ENCODE data around the gene AP2S1. TPM values are rescaled to one million over a fixed set of nuclear protein-coding genes. Genes with fewer than 3 reads are reported as not detected.

AP2S1 gene
- total and polyA plus RNA-seq, 2 of the 4 experiments (the other 2 are of a cell fraction) = 144 to 274 TPM

- Histone ChIP-seq H4K20me1 (ENCODE audit: insufficient read depth, low read length) (peaks cover 33% of the 10 kb centered on the region), H3K79me1 (ENCODE audit: low read depth in 1 of 2, low read length in 2 of 2) (peaks cover 7 to 41% of the 10 kb centered on the region in 2 experiments; a peak in 2 of 4 replicates), H4K5ac (ENCODE audit: low read depth, low read length) (peak overlapping the region; percentile 45), H3K23ac (ENCODE audit: low read depth, low read length) (peak overlapping the region; percentile 84; the same call in 1 of the 2 replicates), H2AFZ (replicated peaks; ENCODE audit: low read length, poor library complexity) (peak overlapping the region; percentile 84), H2BK5ac (ENCODE audit: low read depth, low read length, poor library complexity, severe bottlenecking) (peak overlapping the region; percentile 87), H3K9me3 (ENCODE audit: control insufficient read depth, insufficient read depth, low read length) (no peaks in the 10 kb centered on the region), H3K27ac (ENCODE audit: insufficient read depth, low read length) (peak overlapping the region; percentile 88), H3K56ac (ENCODE audit: extremely low read depth, insufficient read depth, low read length) (peak overlapping the region; percentile 65), H3K9ac (ENCODE audit: low read depth, low read length) (peak overlapping the region; percentile 88), H2BK15ac (ENCODE audit: low read depth, low read length) (peak overlapping the region; percentile 86; the same call in 1 of the 3 replicates), H3K4me3 (ENCODE audit: insufficient read depth, low read depth, low read length) (peak overlapping the region; percentile 76), H3K36me3 (ENCODE audit: control insufficient read depth, insufficient read depth, low read length) (peaks cover 5% of the 10 kb centered on the region), H3K4me1 (ENCODE audit: control insufficient read depth, insufficient read depth, low read length) (no peaks in the 10 kb centered on the region), H3K18ac (ENCODE audit: low read depth, low read length) (peak overlapping the region; percentile 21), H2AK5ac (ENCODE audit: low read depth, low read length) (peak overlapping the region; percentile 53), H4K8ac (ENCODE audit: low read depth in 2 of 2, low read length in 2 of 2) (peak overlapping the region; percentile 32 to 92), H3K4ac (ENCODE audit: low read depth, low read length) (peak overlapping the region; percentile 80), H3K9me1 (ENCODE audit: insufficient read depth, low read length) (no peaks in the 10 kb centered on the region; the same call in 1 of the 2 replicates), H2BK120ac (ENCODE audit: low read depth, low read length) (peak overlapping the region; percentile 65), H3K14ac (replicated peaks; ENCODE audit: low read depth, low read length) (peak overlapping the region; percentile 90), H4K91ac (ENCODE audit: insufficient read depth, low read depth, low read length) (peak overlapping the region; percentile 79), H2AK9ac (replicated peaks; ENCODE audit: low read depth, low read length, poor library complexity) (peak overlapping the region; percentile 96), H3K27me3 (ENCODE audit: control insufficient read depth, insufficient read depth, low read length) (no peaks in the 10 kb centered on the region), H2BK20ac (ENCODE audit: low read depth, low read length) (peak overlapping the region; percentile 3; the same call in 1 of the 2 replicates), H3K4me2 (ENCODE audit: low read depth, low read length) (peak overlapping the region; percentile 92)
- BruUV-seq (replicated peaks) = no TSS peak
- dilution Hi-C loops (cut with HindIII; ENCODE audit: low sequenced_read_pairs, unreplicated experiment) (no loop called here), in situ Hi-C loops (cut with MboI; ENCODE audit: low sequenced_read_pairs) (loop anchor here (5.0 to 10.0 kb wide), 2 partner anchors 65 to 143 kb away; partner anchors contain the start of gene SLC1A5), intact Hi-C loops (cut with micrococcal nuclease) (loop anchor here (1.0 kb wide), 1 partner anchor 142 kb away; no protein-coding TSS in a partner anchor)
- ATAC-seq (ENCODE audit: low read depth) = no peak
- ChIA-PET POLR2A (ENCODE audit: unreplicated experiment) (interaction anchor here (0.9 kb wide), 1 partner anchor 104 kb away, joined by 5 read pairs; no protein-coding TSS in a partner anchor), CTCF (no interaction called here)
- TF ChIP-seq BHLHE40 (IDR thresholded peaks at IDR 0.05; ENCODE audit: low read depth, low read length) (no peak), FOS (IDR thresholded peaks at IDR 0.05; ENCODE audit: low read depth, low read length) (no peak), NFE2L2 (IDR thresholded peaks at IDR 0.05; ENCODE audit: low read depth, low read length) (no peak), CEBPB (IDR thresholded peaks at IDR 0.05; ENCODE audit: low read depth, low read length) (no peak), RCOR1 (IDR thresholded peaks at IDR 0.05; ENCODE audit: insufficient replicate concordance, low read length) (no peak), ELK1 (IDR thresholded peaks at IDR 0.05; ENCODE audit: borderline replicate concordance, low read depth, low read length) (no peak), RAD21 (IDR thresholded peaks at IDR 0.05; ENCODE audit: low read length) (no peak)
- WGBS, 2 experiments (ENCODE audit: extremely low coverage in 2 of 2, insufficient read length in 1 of 2) = 16% methylated on average over 5 of the region's 5 CpGs; no CpG with 5 or more reads in 1 of the 2 experiments
- DNase-seq = no peak
Observed at GRCh38 chr19:46849610-46850009, 1.0 kb downstream of the AP2S1 start.

Data from IMR-90 (cell line).